22Rv1 (cell line): ENCODE results near the gene MYOD1.

Experiments used
- CTCF ChIP-seq: fragments of 450-650 bp; IDR thresholded peaks from 2 replicates; pipeline ENCODE4 v1.5.1; 2017; ENCODE audit warnings: mild to moderate bottlenecking
- ZFX ChIP-seq: fragments of 450-650 bp; IDR thresholded peaks from 2 replicates; pipeline ENCODE4 v1.6.1; 2017; ENCODE audit warnings: antibody characterized with exemption, borderline replicate concordance

- TF ChIP-seq CTCF = no peak
- no peak for TF ChIP-seq ZFX
Observed at GRCh38 chr11:17719028-17719937, at the start of gene MYOD1.
